Measurements from ENCODE around the gene SERP1.

GRCh38 chr3:150582620-150583019 is 36.3 kb upstream of the SERP1 start:
- TF ChIP-seq POLR2A (IDR thresholded peaks at IDR 0.05; ENCODE audit: low read depth, low read length) (no peak), CTCF (IDR thresholded peaks at IDR 0.05; ENCODE audit: extremely low read depth in 1 of 2, insufficient read depth in 1 of 2, low read depth in 1 of 2, low read length in 2 of 2) (no peak), MAX (IDR thresholded peaks at IDR 0.05; ENCODE audit: insufficient read depth, insufficient read length) (no peak)
